ENCODE measurements around the gene TM6SF1.
"Not testable (repeated sequence)": the region's sequence is repeated elsewhere in the genome, so short reads cannot be mapped to it uniquely, and the experiment has no call there.

Gene TM6SF1

DNA sequence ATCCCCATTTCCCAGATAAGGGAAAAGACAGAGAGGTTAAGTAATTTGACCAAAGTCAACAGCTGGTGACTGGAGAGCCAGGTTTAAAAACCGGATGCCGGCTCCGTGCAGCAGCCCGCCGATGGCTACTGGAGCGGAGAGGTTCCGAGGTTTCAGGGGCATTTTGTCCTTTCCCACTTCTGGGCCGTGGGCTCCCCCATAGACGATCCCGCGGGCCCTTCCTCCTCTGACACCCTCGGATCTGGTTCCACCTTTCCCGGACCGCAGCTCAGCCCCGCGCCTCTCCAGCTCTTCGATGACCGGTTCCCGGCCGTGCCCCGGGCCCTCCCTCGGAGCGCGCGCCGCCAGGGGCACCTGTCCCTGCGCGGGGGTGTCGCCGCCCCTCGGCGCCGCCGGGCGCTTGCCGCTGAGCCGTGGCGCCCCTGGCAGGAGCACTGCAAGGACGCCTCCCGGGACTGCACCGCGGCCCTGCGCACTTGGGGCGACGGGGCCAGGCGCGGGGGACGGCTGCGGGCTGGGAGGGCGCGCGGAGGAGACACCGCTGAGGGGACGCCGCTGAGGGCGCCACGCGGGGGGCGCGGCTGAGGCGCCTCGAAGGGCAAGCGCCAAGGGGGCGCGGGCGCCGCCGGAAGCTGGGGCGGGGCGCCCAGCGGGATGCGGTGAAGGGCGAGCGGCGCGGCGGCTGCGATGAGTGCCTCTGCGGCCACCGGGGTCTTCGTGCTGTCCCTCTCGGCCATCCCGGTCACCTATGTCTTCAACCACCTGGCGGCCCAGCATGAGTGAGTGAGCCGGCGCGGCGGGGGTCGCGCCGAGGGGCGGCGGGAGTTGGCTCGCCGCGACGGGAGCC is at the start of gene TM6SF1:
Gene TM6SF1 (plus strand): TSS at position 652 of the 847 bp plus-strand sequence. CDS start 36 bp downstream, at position 688.
- DNase-seq, result peak; percentile 40

DNA sequence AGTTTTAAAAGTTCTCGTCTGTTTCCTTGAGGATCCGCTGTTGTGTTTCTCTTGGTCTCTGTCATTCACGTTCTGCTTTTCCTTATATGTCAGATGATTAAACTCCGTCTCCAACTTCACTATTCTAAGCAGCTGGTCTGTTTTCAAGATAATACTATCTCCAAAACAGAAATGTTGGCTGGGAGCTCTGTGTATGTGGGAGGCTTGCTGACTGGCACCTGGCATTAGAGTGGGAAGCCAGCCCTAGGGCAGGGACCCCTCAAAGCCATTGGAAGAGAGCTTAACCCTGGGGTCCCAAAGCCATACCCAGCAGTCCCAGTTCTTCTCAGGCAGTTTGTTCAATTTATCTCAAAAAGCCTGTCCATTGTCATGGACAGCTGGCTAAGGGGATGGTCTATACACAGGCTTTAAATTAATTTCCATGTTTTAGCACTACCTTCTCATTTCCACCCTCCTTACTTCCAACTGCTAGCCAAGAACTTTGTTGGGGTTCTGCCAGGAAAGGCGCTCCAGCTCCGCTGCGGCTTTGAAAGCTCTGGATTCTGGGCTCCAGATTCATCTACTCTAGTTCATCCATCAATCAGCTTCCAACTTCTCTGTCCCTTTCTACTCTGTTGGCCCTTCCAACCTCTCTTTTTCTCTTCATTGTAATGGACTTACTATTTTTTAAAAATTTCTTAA is 49.6 kb upstream of the TM6SF1 start:
- no peak for DNase-seq

DNA sequence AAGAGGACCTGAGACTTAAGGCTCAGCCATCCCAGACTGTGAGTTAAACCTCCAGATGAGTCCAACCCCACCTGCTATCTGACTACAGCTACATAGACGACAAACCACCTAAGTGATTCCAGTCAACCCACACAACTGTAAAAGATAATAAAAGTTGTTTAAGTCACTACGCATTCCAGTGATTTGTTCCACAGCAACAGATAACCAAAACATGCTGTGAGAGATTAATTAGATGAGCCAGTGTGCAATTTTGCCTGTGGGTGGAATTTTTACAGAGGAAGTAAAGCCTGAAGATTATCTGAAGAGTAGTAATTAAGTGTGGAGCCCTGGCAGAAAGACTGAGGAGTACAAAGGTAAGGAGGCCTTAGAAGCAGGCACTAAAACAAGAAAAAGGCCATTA is 45.8 kb upstream of the TM6SF1 start:
- no peak for DNase-seq

DNA sequence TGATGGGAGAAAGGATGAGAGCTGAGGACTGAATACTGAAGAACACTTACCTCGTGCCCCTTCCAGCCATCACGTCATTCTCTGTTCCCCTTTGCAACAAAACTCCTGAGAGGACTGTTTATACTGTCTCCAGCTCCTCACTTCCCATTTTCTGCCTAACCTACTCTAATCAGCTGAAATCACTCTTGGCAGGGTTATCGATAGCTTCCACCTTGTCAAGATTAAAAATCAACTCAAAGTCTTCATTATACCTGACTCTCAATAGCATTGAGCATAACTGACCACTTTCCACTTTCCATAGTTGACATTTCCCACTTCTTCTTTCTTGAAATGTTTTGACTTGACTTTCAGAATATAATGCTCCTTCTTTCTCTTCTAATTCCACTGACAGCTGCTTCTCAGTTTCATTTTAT is 44.7 kb upstream of the TM6SF1 start:
- no peak for DNase-seq

DNA sequence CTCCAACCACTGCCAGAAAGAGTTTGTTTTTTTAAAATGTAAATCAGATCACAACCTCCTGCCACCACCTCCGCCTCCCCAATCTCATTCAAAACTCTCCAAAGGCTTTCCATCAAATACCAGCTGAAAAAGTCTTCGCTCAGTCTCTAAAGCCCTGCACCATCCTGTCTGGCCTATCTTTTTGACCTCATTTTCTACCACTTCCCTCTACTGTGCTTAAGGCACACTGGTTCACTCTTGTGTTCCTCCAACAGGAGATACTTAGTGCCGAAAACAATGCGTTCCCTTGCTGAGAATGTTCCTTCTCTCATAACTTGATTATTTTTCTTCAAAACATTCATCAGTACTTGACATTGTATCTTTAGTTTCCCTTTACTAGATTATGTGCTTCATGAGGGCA is 43.9 kb upstream of the TM6SF1 start:
- DNase-seq, result no peak

DNA sequence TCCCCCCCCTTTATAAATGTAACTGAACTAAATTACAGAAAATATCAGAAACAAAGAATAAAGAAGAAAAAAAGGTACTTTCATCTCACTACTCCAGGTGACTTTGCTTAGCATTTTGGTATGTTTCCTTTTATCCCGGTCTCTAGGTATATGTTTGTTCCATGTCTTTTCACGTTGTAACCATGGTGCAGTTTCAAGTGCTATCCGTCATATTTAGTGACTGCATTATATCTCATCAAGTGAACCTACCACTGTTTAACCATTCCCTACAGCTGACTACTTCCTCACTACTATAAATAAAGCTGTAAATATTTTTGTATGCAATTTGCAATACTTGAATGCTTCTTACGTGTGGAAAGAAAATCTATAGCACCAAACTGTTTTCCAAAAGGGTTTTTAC is 42.6 kb upstream of the TM6SF1 start:
- DNase-seq, result no peak

DNA sequence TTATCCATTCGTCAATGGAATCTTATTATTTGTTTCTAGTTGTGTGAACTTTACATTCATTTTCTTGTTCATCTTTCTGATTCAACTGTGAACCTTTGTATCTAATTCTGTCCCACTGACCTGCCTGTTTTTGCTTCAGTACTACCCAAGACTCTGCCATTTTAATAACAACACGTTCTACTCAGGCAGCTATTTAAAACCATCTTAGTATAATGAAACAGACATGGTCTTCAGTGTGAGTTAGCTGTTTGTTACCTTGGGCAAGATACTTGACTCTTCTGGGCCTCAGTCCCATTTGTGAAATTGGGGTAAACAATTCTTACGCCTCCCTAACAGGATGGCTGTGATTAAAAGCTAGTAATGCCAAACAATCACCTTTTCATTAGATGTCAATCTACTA is 42.0 kb upstream of the TM6SF1 start:
- DNase-seq, result no peak

DNA sequence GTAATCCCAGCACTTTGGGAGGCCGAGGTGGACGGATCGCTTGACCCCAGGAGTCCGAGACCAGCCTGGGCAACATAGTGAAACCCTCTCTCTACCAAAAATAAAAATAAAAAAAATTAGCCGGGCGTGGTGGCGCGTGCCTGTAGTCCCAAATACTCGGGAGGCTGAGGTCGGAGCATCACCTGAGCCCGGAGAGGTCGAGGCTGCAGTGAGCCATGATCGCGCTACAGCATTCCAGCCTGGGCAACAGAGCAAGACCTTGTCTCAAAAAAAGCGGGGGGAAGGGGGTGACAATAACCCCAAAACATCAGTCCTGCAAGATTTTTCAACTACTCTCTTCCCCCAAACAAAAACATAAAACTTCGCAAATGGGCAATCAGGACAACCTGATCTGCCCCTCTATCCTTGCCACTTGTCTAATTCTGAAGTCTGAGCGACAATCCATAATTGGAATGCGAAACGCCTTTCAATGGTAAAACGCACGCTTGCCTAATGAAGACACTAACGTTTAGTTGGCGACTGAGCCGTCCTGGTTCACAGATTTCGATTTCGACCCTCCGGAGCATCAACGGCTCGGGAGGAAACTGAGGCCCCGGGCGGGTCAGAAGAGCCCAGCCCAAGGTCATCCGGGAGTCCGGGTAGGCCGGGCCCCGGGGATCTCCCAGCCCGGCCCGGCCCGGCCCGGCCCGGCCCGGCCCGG is 41.3 kb upstream of the TM6SF1 start:
- no peak for DNase-seq

DNA sequence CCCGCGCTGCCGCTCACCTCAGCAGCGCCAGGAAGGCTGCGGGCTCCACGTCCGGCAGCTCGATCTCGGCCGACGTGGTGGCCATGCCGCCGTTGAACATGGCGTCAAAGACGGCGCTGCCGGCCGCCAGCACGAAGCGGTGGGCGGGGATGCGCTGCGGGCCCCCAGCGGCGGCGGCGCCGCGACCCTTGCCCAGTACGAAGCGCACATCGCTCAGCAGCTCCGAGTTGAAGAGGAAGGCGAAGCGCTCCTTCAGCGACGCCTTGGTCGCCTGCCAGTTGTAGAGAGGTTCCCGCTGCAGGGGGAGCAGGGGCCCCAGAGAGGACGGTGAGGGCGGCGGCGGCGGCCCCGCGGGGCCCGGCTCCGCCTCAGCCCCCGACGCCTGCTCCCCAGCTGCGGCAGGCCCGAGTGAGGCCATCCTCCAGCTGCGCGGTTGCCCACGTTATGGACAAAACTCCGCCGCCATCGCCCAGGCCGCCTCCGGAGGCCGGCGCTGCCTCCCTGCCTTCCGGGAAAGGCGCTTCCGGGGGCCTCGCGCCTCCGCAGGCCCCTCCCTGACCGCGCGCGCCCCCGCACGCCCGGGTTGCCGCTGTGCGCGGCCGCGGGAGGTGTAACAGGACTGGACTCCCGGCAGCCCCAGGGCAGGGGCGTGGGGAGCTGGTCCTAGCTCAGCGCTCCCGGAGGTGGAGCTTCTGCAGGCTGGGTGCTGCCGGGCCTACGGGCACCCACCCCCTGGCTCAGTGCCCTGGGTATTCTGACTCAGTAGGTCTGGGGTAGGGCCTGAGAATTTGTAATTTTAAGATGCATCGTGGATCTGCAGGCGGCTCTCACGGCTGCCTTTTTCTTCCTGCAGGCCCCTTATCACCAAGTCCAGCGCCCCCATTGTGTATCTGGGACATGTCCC is 40.5 kb upstream of the TM6SF1 start, which contains the start of gene BTBD1:
Gene BTBD1 (minus strand): TSS at position 519 of the 904 bp plus-strand sequence. CDS start 101 bp downstream, at position 418.
- DNase-seq, result peak; percentile 93

DNA sequence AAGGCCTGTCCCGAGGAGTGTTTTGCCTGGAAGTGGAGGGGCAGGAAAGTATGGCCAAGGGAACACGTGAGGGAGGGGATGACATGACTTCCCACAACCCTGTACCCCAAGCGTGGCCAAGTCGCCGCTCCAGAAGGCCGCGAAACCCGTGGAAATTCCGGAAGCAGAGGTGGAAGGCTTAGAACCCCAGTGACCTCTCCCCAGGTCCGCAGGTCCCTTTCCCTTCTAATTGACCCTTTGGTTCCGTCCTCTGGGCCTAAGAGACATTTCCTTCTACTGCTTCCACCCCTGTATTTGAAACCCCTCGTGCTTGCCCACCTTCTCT is 39.8 kb upstream of the TM6SF1 start:
- no peak for DNase-seq

DNA sequence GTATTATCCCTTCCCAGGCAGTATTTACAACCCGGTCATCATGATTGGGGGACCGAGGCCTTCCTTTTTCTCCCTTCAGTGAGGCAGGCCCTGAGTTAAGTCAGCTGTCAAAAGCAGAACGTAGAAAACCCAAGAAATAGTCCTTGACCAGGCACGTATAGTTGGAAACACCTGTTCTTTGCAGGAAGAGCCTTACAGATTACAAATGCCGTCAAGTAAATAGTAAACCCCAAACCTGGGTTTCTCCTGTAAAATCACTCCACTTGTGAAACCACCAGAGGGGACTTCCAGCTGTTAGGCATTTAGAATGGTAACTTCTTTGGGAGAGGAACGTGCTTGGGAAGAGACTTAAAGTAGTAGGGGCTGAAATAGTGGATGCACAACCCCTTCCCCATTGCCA is 39.4 kb upstream of the TM6SF1 start:
- DNase-seq, result no peak

DNA sequence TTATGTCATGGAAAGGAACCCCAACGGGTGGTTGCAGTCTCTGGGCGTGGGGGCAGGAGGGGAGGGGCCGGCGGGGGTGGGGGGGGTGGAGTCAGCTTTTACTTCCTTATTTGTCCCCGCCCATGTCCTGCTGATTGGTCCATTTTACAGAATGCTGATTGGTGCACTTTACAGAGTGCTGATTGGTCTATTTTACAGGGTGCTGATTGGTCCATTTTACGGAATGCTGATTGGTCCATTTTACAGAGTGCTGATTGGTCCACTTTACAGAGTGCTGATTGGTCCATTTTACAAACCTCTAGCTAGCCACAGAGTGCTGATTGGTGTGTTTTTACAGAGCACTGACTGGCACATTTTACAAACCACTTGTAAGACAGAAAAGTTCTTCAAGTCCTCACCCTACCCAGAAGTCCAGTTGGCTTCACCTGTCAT is 38.2 kb upstream of the TM6SF1 start:
- peak; percentile 44 for DNase-seq

DNA sequence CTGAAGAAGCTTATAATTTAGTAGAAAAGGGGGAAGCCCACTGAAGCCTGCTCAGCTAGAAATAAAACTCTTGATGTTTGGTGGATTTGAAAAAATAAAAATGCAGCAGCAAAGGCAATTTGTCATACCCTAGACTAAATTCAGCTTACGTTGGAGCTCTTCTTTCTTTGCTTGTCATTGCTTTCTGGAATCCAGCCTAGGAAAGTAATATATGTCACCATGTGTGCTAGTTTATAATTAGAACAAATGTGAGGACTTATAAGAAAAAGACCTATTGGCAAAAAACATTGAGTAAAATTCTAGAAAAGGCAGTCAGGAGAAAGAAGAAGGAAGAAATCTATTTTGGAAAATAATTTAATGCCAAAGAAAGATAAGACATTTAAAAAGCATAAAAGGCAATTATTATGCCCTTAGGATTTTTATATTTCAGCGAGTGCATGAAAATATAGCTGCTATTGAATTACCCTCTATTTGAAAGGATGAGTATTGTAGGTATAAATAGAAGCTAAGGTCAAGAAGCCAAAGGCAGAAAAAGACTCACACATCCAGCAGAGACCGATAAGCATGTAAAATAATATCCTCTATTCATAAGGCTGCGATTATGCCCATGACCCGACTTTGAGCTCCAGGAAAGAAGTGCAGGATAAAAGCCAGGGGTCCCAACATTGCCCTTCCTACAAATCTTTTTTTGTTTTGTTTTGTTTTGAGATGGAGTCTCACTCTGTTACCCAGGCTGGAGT is 29.8 kb upstream of the TM6SF1 start:
- DNase-seq, result no peak

DNA sequence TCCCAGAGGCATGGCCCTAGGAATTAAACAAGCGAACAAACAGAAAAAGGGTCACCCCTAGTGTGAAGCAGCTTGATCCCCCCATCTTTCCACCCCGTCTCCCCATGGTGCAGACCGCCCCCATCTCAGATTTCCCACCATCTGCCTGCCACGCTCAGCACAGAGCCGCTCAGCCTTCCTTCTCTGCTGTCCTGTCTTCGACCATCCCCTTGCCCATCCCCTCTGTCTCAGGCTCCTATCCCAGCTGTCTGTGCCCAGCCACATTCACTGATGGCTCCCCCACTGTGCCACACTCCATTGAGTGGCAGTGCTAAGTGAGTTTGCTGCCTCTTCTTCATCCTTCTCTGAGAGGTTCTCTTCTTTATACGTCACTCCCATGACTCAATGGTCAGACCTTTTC is 28.7 kb upstream of the TM6SF1 start:
- no peak for DNase-seq

DNA sequence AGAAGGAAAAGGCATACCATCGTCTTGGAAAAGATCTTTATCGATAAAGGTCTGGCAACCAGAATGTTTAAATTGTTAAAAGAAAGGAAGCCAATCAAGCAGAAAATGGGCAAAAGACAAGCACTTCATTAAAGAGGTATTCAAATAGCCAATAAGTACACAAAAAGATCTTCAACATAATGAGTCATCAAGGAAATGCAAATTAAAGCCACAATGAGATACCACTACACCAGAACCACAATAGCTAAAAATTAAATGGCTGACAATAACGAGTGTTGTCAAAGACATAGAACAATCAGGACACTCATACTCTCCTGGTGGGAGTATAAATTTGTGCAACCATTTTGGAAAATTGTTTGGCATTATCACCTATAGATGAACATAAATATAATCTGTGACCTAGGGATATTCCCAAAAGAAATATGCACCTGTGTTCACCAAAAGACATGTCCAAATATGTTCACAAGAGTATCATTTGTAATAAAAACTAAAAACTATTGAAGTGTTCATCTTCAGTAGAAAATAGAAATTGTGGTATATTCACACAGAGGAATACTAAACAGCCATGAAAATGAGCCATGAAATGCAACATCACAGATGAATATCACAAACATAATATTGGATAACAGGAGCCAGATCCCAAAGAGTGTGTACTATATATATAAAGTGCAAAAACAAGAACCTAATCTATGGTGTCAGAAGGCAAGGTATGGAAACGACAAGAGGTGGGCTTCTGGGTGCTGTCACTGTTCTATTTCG is 26.0 kb upstream of the TM6SF1 start:
- no peak for DNase-seq

DNA sequence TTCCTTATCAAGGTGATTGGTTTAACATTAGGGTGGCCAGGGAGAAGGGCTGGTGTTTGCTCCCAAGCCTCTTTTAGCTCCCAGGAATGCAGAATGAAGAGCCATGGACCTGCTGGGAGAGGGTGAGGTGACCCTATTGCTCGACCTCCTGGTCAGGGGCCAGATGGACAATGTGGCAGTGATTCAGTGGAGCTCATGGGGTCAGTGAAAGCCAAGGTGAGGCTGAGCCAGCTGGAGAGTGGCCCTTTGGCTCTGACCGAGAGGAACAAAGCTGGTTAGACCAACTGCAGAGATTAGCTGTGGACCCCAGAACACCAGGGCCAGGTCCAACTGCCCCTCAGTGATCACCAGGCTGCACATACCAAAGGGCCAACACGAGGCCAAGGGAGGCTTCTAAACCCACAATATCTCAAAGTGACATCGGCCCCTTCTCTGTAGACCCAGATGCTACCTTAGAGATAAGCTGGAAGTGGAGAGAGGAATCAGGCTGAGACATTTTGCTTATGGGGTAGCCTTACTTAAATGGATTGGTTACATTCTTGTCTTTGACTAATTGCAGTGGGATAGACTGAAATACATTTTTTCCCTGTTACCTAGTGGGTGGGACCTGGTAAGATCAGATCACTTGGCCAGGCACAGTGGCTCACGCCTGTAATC is 24.6 kb upstream of the TM6SF1 start:
- no peak for DNase-seq

DNA sequence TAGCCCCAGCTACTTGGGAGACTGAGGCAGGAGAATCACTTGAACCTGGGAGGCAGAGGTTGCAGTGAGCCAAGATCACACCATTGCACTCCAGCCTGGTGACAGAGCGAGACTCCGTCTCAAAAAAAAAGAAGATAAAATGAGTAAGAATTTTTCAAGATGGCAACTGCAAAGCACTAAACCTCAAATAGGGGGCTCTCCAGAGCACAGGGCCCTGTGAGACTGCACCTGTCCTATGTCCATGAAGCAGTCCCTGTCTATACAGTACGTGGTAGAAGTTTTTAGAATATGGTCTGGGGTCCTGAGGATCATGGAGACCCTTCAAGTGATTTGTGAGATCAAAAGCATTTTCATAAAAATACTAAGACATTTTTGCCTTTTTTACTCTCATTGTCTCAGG is 22.0 kb upstream of the TM6SF1 start:
- DNase-seq, result not testable (repeated sequence)

DNA sequence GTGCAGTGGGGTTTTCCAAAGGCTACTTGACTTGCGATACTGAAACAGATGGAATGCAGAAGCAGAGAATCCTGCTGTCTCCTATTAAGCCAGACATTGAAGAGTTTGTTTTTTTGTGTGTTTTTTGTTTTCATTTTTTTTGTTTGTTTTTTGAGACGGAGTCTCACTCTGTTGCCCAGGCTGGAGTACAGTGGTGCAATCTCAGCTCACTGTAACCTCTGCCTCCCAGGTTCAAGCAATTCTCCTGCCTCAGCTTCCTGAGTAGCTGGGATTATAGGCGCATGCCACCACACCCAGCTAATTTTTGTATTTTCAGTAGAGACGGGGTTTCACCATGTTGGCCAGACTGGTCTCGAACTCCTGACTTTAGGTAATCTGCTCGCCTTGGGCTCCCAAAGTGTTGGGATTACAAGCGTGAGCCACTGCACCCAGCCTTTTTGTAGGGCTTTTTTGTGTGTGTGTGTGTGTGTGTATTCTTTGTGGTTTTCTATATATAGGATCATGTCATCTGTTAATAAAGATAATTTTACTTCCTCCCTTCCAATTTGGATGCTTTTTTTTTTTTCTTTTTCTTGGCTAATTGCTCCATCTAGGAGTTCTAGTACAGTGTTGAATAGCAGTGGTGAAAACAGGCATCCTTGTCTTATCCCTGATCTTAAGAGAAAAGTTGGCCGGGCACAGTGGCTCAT is 21.4 kb upstream of the TM6SF1 start:
- not testable (repeated sequence) for DNase-seq

DNA sequence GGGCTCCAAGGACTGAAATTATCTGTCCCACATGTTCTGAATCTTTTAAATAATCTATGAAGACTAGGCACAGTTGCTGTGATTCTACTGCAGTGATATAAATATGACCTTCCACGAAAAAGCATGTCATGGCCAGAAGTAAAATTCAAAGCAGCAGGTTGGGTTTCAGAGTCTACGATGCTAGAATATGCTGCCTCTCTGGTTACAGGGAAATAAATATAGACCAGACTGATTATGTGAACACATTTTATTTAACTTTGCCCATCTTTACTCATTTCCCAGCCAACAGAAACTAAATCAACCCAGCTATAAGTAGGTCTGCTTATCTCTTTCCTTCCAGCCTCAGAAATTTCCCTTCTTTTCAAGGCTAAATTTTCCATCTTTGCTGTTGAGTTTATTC is 19.9 kb upstream of the TM6SF1 start:
- DNase-seq, result no peak

DNA sequence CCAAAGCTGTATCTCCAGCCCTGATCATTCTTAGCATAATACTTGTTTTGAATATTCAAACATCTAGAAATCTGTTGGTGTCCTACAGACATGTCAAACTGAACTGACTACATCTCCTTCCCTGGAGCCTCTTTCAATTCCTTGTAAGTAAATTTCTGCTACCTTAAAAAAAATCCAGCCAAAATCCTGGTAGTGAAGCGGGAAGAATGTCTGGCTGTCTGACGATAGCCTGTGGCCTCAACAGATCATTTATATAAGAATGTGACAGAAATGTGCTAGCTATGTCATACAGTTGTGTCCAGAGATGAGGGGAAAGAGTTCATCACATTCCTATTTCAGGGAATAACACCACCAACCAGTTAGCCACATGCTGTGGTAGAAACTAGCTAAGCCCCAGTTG is 18.6 kb upstream of the TM6SF1 start:
- DNase-seq, result no peak

Data from stimulated activated CD8-positive, alpha-beta memory T cell treated with anti-CD3 and anti-CD28 coated beads, Interleukin-4, amount 100 ng/mL, for 48 hours (primary cell).